GM18517 (cell line): ENCODE data around the gene PDIK1L.

Source experiments
- ATAC-seq: cut with Tn5 transposase; IDR thresholded peaks from one replicate; pipeline ENCODE4 v1.9.1; 2021; ENCODE audit warnings: mild to moderate bottlenecking, moderate library complexity; ENCODE audit not compliant: unreplicated experiment

PDIK1L gene

DNA sequence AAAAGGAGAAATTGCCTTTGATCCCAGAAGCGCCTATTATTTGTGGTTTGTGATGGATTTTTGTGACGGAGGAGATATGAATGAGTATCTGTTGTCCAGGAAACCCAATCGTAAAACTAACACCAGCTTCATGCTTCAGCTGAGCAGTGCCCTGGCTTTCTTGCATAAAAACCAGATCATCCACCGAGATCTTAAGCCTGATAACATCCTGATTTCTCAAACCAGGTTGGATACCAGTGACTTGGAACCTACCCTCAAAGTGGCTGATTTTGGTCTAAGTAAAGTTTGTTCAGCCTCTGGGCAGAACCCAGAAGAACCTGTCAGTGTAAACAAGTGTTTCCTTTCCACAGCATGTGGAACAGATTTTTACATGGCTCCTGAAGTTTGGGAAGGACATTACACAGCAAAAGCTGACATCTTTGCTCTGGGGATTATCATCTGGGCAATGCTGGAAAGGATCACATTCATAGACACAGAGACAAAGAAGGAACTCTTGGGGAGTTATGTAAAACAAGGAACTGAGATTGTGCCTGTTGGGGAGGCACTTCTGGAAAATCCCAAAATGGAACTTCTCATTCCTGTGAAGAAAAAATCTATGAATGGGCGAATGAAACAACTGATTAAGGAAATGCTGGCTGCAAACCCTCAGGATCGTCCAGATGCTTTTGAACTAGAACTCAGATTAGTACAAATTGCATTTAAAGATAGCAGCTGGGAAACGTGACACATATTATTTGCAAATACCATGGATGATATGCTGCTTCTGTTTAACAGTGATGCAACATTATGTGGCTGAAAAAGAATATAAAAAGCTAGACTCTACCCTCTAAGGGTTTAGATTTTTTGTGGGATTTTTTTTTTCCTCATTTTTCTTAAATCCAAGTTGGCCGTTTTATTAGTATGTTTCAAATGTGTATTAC, 10.5 kb downstream of the PDIK1L start:
- ATAC-seq, result no peak

DNA sequence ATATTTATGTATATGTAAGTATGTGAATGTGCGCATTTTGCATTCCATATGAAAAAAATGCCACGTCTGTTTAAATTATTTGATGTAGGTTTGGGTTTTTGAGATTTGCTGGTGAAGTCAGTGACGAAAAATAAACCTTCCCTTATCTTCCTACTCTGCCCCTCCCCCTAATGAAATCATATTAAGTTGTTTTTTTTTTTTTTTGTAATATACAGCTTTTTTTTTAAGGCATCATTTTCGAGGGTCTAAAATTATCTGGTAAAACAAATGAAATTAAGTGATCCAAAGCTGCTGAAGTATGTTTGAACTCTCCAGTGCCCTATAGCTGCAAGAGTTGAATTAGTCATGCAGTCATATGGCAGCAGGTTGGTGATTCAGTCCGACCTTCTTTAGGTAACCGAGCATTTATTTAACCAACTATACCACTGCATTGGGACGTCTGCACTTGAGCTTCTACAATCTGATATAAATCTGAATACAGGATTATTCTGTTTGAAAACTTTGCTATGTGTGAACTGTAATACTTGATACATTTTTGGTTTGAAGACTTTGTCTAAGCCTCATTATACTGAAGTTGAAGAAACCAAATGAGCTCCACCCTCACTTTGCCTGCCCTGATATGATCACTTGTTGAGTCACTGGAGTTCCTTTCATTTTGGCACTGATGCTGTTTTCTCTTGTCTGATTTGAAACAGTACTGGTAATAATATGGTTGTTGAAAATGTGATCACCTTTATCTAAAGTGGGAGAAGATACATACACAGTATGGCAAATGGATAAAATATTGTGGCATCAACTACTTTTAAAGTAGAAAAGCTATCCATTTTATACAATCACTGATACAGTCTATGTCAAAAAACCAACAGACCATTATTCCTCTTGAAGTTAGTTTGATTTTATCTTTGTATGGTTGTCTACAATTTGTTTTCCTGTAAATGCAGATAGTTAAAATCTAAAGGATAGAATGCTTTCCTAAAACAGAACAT, 11.7 kb downstream of the PDIK1L start:
- no peak for ATAC-seq

DNA sequence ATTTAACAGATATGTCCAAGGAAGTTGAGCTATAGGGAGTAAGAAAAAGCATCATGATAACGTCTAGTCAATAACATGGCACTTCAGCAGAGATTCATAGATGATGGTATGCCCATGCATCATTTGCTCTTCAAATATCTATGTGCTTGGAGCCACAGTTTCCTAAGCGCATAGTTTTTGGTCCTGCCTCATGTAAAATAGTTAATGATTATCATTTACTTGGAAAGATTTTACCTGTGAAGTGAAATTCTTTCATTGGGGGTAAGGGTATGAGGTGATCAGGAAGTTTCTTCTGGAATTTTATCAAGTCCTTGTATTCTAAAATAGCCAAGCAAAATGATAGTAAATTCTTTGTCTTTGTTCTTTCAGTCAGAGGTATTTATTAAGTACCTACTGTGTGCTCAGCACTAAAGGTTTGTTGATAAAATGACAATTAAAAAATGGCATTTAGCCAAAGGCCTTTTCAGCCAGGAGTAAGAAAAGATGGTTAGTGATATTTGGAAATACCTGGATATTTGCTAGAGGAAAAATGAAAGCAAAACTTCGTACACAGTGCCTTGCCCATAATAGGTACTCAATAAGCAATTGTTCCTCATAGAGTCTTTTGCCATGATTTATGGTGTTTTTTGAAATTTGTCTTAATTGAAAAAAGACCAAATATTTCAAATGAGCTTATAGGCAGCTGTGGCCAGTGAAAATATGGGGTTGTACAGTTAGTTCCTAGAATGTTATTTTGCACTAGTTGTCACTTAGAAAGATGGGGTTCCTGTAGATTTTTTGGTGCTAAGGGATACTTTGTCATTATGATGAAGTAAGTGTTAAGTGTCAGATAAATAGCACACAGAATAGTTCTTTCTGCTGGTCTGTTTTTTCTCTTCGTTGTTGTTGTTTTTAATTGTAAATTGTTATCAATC, 13.1 kb downstream of the PDIK1L start:
- no peak for ATAC-seq

DNA sequence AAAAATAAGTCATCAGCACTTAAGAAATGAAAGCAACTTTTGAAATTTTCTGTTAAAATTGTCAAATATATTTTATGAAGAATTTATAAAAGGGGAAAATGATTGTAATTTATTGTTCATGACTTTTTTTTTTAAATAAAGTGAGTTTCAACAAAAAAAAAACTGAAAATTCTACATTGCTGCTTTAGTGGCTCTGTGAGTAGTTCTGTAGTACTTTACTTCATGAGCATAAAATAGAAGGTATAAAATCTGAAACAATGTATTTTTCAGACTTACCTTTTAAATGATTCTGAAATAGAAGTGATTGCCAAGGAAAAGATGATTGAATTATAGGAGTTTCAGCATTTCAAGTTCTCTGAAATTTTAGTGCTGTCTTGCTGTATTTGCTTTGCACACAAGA, 13.8 kb downstream of the PDIK1L start:
- ATAC-seq, result no peak

DNA sequence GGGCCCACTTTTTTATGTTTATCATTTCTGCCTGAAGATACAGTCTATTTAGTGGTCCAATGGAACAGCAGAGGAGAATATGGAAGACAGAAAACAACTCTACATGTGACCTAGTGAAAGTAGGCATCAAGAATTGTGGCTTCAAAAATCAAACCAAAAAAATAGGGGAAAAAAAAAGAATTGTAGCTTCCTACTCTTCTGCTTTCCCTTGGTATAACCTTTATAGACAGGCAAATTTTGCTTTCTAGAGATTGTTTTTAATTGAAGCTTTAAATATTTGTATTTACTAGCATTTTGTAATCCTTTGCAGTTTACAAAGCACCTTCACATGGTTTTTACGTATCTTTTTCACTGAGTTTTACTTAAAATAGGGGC, 14.3 kb downstream of the PDIK1L start:
- ATAC-seq, result no peak

DNA sequence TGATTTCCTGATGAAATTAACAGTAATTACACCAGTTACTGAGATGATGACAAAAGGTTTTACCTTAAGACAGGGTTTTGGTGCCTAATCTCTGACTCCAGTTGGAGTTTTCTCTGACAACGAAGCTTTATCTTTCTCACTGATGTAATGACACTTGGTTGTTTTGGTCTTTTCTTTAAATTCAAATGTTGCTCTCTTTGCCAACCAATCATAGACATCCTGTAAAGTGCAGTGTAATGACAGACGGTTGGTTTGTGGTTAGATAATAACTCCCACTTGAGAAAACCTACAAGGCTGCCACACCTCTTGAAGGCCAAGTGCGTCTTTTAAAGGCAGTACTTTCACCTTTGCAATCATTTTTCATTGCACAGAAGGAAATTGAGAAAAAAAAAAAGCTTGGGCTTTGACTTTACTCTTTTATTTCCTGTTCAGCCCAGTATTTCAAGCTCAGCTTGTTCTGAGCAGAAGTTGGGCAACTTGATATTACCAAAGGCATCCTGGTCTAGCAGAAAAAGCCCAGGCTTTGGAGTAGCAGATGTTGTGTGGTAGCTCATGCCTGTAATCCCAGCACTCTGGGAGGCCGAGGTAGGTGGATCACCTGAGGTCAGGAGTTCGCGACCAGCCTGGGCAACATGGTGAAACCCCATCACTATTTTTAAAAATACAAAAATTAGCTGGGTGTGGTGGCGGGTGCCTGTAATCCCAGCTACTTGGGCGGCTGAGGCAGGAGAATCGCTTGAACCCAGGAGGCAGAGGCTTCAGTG, 14.9 kb downstream of the PDIK1L start:
- peak; percentile 72 for ATAC-seq

DNA sequence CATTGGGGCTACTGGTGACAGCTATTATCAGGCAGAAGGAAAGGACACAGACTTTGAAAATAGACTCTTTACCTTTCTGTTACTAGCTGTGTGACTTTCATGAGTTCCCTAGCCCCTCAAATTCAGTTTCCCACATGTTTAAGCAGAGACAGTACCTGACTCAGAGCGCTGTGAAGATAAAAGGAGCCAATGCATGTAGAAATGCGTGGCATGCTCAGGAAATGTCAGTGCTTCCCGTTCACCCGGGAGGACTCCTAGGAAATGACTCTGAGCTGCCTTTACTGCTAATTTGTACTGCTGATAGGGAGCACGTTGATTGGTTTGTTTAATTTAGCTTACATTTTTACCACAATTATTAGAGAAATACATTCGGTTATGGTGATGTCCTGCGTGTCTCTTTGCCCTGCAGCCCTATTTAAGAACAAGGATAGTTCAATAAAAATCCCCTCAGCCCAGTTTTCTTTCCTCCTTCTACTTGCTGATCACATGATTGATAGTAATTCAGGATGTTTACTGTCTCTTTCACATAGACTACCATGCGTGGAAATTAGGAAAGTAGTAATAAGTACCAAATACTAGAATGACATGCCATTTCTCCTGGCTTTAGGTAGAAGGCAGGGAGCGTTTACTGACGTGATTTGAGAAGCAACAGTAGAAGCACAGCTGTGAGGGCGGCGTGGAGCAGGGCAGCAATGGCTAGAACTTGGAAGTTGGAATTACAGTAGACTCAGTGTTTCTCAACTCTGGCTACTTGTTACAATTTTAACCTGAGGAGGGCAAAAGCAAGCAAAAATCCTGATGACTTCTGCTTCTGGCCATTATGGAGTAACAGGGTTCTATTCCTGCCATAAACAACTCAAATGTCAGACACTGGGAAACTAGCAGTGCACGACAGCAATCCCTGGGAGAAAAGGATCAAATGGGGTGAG, 15.9 kb downstream of the PDIK1L start:
- ATAC-seq, result no peak

DNA sequence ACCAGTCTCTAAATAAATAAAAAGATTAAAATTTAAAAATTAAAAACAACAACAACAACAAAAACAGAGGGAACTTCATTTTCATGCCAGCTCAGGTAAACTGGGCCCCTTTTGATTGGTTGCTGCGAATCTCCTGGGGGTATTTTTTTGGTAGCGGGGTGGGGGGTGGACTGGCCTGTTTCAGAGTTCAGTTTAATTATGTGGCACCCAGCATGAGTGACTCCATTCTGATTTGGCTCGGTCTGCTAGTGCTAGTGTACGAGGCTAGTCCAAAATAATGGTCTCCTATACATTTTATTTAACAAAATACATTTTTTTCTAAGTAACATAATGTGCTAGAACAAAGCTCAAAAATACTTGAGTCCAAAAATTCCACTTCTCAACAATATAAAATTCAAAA, 18.2 kb downstream of the PDIK1L start:
- no peak for ATAC-seq

DNA sequence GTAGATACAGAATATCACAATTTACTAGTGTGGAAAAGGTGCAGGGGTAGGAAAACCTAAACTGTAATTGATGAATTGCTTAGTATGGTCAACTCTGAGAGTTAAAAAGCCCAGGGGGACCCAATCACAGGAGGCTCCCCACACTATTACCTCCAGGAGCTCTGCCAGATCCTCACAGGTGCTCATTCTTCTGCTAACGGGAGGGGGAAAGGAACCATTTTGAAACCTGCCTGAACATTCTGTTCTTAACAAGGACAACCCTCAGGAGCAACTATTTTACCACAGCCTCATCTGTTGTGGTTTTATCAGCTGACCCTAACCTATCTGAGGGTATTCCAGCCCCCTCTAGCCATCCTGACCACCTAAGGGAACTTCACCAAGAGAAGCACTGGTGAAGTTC, 19.1 kb downstream of the PDIK1L start:
- ATAC-seq, result no peak

DNA sequence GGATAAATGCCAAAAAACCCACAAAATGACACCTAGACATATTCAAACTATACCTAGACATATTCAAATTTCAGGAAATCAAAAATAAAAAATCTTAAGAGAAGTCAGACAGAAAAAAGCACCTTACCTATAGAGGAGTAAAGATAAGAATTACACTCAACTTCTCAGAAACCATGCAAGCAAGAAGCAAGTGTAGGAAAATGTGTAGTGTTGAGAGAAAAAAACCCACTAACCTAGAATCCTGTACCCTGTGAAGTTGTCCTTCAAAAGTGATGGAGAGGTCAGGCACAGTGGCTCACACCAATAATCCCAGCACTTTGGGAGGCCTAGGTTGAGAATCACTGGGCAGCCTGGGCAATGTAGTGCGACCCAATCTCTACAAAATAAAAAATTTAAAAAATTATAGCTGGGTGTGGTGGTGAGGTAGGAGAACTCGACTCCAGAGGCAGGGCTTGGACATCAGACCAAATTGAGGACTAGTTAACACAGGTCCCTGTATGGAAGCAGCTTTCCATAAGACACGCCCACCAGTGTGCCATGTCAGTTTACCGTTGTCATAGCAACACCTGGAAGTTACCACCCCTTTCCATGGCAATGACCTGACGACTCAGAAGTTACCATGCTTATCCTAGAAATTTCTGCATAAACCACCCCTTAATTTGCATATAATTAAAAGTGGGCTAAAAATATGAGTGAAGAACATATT, 20.7 kb downstream of the PDIK1L start:
- ATAC-seq, result no peak

DNA sequence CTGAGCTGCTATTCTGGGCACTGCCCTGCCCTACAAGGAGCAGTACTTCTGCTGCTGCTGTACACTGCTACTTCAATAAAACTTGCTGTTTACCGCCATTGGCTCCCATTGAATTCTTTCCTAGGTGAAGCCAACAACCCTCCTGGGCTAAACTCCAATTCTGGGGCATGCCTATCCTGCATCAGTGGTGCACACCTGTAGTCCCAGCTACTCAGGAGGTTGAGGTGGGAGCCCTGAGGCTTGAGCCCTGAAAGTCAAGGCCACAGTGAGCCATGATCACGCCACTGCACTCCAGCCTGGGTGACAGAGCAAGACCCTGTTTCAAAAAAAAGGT, 21.2 kb downstream of the PDIK1L start:
- ATAC-seq, result no peak

DNA sequence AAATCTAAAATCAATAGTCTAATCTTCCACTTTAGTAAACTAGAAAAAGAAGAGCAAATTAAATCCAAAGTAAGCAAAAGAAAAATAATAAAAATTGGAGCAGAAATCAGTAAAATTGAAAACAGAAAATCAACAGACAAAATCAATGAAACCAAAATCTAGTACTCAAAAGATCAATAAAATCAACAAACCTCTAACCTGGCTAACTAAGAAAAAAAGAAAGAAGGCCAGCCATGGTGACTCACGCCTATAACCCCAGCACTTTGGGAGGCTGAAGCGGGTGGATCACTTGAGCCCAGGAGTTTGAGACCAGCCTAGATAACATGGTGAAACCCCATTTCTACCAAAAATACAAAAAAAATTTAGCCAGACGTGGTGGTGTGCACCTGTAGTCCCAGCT, 22.8 kb downstream of the PDIK1L start:
- ATAC-seq, result no peak

DNA sequence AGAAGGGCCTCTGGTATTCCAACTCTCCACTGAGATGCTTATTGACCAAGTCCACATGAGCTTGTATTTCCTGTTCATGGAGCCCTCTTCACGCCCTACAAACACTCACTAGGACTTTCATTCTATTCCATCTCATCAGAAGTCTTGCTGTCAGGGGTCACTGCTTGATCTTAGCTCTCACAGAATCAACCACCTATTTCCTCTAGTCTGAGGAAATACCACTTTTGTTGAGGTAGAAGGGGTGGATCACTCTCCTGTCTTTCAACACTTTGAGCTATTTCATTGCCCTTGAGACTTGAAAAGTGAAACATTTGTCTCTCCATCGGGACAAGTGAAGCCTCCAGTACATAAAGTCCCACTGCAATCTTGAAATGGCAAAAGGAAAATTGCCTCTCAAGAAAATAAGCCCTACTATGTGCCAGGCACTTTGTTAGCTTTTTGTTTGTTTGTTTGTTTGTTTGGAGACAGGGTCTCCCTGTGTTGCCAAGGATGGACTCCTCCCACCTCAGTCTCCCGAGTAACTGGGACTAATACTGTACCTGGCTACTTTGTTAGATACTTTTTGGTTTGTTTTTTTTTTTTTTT, 27.4 kb downstream of the PDIK1L start:
- ATAC-seq, result no peak

DNA sequence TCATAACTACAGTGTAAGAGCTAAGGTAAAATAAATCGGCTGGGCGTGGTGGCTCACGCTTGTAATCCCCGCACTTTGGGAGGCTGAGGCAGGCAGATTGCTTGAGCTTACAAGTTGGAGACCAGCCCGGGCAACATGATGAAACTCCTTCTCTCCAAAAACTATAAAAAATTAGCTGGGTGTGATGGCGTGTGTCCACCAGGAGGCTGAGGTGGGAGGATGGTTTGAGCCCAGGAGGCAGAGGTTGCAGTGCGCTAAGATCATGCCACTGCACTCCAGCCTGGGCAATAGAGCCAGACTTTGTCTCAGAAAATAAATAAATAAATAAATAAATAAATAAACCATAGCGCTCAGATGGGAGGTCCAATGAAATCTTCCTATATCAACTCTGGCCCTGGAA, 30.5 kb downstream of the PDIK1L start:
- ATAC-seq, result no peak

DNA sequence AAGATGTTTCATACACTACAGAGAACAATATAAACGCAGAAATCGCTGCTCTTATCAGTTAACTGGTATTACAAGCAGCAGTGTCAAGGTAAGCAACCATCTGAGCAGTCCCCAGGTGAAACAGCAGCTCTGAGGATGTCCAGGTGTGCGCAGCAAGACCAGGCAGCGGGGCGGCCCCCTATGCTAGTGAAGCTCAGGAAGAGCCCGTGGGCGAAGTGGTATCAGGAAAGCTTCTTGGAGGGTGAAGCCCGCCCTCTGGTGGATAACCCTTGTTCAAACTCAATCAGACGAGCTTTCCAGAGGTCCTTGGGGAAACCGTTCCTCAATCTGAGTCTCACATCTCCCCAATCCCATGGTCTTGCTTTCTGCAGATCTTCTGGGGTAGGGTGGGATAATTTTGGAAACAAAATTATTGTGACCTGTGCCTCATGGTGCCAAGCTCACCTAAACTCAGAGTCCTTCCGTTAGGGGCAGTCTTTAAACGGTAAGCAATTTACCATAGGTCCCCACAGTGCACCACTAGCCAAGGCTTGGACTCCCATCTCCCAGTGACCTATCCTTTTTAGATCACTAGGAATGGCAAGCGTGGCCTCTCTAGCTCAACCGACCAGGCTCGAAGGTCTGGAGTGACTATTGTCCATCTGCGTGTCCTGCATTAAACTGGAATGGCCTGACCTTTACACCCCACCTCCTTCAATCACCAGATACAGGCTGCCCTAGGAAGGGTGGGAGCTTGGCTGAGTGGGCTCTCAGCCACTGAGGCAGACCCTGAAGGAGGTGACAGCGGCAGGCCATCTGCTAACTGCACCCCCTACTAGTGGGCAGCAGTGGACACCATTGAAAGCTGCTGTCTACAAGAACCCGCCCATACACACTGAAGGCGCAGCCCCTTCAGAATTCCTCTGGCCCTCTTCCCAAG, 33.7 kb downstream of the PDIK1L start:
- ATAC-seq, result no peak

DNA sequence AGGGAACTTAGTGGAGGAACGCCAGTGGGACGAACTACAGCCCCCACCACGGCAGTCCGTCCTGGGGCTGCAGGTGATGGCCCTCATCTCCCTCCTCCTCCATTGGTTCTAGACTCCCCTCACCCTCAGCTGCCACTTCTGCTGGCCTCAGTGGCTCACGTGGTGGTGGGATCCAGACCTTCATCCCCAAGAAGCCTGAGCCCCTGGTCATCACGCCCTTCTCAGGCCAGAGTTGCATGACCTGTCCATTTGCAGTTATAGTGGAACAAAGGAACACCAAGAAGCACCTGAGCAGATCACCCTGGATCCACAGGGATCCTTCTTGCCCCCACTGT, 34.3 kb downstream of the PDIK1L start:
- ATAC-seq, result no peak

DNA sequence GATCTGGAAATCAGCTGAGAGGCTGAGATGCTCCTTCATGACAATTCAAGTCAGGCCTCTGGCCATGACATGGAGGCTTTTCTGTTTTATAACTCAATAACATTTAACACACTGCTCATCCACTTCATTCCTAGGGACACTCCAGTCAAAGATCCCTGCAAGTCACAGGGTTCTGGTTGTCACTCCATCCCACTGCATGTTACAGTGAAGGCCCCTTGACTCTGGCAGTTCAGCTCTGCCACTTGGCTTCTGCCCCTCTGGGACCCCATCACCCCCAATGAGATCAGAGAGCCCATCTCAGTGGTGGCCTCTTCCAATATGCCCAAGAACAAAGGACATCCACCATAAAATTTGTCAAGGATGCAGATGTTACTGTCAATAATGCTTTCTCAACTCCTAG, 37.3 kb downstream of the PDIK1L start:
- ATAC-seq, result no peak
